ENCODE data around the gene TALDO1. TPM values are rescaled to one million over a fixed set of nuclear protein-coding genes. Genes with fewer than 3 reads are reported as not detected.

The TALDO1 gene
- total RNA-seq (2021) = 173 and 175 TPM in 2 replicates
- percentile 65 among the genes with signal in this experiment for Bru-seq, nascent RNA
- percentile 61 among the genes with signal in this experiment for BruChase-seq, experiment 1, labeled RNA remaining after a 2-hour chase
- percentile 70 among the genes with signal in this experiment for BruChase-seq, experiment 2, labeled RNA remaining after a 6-hour chase
- long read RNA-seq, transcript TALDO1-201 (8 exons, 1,346 nt) = major isoform, 167 of 182 reads
- long read RNA-seq, partial matches to known transcripts = 5 of 182 reads
- long read RNA-seq, other reads (novel, unspliced or antisense) = 6 of 182 reads

DNA sequence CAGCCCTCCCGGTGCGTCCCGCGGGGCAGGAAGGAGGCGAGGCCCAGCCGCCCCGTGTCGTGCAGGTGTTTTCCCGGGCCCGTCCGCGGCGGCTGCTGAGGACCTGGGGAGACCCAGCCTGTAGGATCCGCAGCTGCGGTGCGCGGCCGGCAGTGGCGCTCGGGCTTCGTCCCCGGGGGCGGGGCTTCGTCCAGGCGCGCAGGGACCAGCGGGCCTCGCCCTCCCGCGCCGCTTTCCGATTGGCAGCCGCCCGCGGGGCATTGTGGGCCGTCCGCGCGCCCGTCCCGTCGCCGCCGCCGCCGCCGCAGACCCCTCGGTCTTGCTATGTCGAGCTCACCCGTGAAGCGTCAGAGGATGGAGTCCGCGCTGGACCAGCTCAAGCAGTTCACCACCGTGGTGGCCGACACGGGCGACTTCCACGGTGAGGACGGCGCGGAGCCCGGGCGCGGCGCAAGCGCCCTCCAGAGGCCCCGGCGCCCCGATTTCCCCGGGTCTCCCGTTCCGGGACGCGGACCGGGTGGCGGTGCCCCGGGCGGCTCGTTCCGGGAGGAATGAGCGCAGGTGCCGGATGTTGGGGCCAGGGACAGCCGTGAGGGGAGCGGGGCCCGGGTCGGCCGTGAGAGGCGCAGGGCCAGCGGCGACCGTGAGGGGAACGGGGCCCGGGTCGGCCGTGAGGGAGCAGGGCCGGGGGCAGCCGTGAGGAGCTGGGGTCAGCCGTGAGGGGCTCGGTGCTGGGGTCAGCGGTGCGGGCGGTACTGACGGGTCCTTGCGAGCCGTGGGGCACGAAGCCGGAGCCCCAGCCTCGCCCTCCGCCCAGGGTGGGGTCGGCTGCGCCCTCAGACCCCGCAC, at the start of gene TALDO1:
Gene TALDO1, plus strand, starts transcription at position 307 of the 849 bp plus-strand sequence. Its CDS starts 18 bp downstream, at position 325.
- H3K36me3 ChIP-seq (ENCODE audit: insufficient read depth, low read length, poor library complexity, severe bottlenecking) = no peaks in the 10 kb centered on the region
- TF ChIP-seq, protein P1, sequence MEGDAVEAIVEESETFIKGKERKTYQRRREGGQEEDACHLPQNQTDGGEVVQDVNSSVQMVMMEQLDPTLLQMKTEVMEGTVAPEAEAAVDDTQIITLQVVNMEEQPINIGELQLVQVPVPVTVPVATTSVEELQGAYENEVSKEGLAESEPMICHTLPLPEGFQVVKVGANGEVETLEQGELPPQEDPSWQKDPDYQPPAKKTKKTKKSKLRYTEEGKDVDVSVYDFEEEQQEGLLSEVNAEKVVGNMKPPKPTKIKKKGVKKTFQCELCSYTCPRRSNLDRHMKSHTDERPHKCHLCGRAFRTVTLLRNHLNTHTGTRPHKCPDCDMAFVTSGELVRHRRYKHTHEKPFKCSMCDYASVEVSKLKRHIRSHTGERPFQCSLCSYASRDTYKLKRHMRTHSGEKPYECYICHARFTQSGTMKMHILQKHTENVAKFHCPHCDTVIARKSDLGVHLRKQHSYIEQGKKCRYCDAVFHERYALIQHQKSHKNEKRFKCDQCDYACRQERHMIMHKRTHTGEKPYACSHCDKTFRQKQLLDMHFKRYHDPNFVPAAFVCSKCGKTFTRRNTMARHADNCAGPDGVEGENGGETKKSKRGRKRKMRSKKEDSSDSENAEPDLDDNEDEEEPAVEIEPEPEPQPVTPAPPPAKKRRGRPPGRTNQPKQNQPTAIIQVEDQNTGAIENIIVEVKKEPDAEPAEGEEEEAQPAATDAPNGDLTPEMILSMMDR (conservative IDR thresholded peaks at IDR 0.05; ENCODE audit: low read depth, low read length) = no peak
- TF ChIP-seq EZH2 (IDR thresholded peaks at IDR 0.05; ENCODE audit: borderline replicate concordance, low read depth, low read length, poor library complexity, severe bottlenecking) = no peak
- H3K4me1 ChIP-seq (ENCODE audit: insufficient read depth, low read length, poor library complexity, severe bottlenecking) = no peaks in the 10 kb centered on the region
- ChIA-PET POLR2A (ENCODE audit: low non-redundant PET) (no interaction called here), CTCF (interaction anchor here (0.5 to 0.7 kb wide), 3 partner anchors 9 to 121 kb away, joined by 3 to 4 read pairs (median 3); no protein-coding TSS in a partner anchor)
- H3K4me3 ChIP-seq (ENCODE audit: low read depth, low read length, poor library complexity, severe bottlenecking) = peak within 1 kb of the TSS; percentile 95
- H3K9me3 ChIP-seq (ENCODE audit: low read depth, low read length, poor library complexity, severe bottlenecking) = no peaks in the 10 kb centered on the region
- intact Hi-C loops (cut with micrococcal nuclease; ENCODE audit: unreplicated experiment) = no loop called here
- H3K27me3 ChIP-seq (replicated peaks; ENCODE audit: insufficient read depth, low read depth, low read length, poor library complexity) = no peaks in the 10 kb centered on the region
- peak within 1 kb of the TSS; percentile 90 for H3K27ac ChIP-seq (ENCODE audit: low read depth, low read length, poor library complexity, severe bottlenecking)
- peak; percentile 93 for DNase-seq (ENCODE audit: low spot score)
- BruUV-seq (replicated peaks) = no TSS peak

DNA sequence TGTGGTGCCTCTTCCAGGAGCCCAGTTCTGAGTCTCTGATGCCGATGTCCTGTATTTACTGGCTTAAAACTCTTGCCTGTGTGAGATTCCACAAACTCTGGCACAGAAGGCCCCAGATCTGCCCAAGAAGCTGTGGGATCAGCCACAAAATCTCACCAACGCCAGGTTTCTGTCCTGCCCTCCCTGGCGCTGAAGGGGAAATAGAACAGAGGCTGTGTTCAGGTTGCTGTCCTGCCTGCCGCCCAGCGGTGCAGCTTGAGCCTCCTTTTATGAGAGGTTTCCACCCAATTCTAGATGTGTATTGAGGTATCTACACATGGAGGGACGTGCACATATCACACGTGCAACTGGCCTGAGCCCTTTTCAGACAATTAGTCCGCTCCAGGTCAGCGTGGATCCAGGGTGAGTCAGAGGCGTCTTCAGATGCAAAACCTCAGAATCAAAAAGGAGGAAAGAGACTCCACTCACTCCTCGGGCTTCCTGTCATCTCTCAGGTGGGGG, 49.4 kb upstream of the TALDO1 start:
- no peak for DNase-seq (ENCODE audit: low spot score)
- H3K4me1 ChIP-seq (ENCODE audit: insufficient read depth, low read length, poor library complexity, severe bottlenecking) = peaks cover 13% of the 10 kb centered on the region
- POLR2A ChIA-PET (ENCODE audit: low non-redundant PET) = no interaction called here
- no peaks in the 10 kb centered on the region for H3K27me3 ChIP-seq (replicated peaks; ENCODE audit: insufficient read depth, low read depth, low read length, poor library complexity)
- intact Hi-C loops (cut with micrococcal nuclease; ENCODE audit: unreplicated experiment) = no loop called here
- no peak for TF ChIP-seq EZH2 (IDR thresholded peaks at IDR 0.05; ENCODE audit: borderline replicate concordance, low read depth, low read length, poor library complexity, severe bottlenecking)
- TF ChIP-seq, protein P1 (conservative IDR thresholded peaks at IDR 0.05; ENCODE audit: low read depth, low read length) = no peak
- no peak overlapping the region for H3K27ac ChIP-seq (ENCODE audit: low read depth, low read length, poor library complexity, severe bottlenecking)
- no peak overlapping the region for H3K4me3 ChIP-seq (ENCODE audit: low read depth, low read length, poor library complexity, severe bottlenecking)
- no TSS peak for BruUV-seq (replicated peaks)
- H3K36me3 ChIP-seq (ENCODE audit: insufficient read depth, low read length, poor library complexity, severe bottlenecking) = no peaks in the 10 kb centered on the region
- CTCF ChIA-PET = no interaction called here
- H3K9me3 ChIP-seq (ENCODE audit: low read depth, low read length, poor library complexity, severe bottlenecking) = no peaks in the 10 kb centered on the region

DNA sequence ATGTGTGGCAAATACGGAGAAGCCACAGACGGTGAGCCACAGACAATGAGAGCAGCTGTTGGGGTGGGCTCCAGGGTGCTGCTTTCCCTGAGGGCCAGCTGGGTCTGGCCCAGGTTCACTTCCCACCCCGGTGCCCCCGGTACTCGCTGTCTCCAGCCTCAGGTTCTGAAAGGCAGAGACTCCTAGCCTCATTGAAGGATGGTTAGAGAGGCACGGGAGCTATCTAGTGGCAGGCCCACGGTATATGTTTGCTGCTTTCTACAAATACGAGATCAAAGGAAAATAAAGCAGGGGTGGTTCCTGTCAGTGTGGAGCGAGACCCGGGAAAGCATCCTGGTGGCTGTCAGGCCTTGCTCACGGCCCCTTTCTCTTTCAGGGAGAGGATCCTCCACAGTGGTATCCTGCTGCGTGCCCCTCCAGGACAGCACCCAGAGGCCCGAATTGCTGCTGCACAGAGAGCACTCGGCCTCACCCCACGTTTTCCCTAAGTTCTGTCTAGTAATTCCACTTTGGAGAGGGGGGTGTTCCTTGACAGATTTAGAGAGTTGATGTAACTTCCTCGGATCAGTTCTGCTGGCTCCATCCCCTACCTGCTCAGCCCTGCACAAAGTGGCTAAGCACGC, 48.7 kb upstream of the TALDO1 start:
- ChIA-PET POLR2A (ENCODE audit: low non-redundant PET) (no interaction called here), CTCF (no interaction called here)
- intact Hi-C loops (cut with micrococcal nuclease; ENCODE audit: unreplicated experiment) = no loop called here
- no peak overlapping the region for H3K27ac ChIP-seq (ENCODE audit: low read depth, low read length, poor library complexity, severe bottlenecking)
- no peaks in the 10 kb centered on the region for H3K27me3 ChIP-seq (replicated peaks; ENCODE audit: insufficient read depth, low read depth, low read length, poor library complexity)
- H3K36me3 ChIP-seq (ENCODE audit: insufficient read depth, low read length, poor library complexity, severe bottlenecking) = no peaks in the 10 kb centered on the region
- TF ChIP-seq EZH2 (IDR thresholded peaks at IDR 0.05; ENCODE audit: borderline replicate concordance, low read depth, low read length, poor library complexity, severe bottlenecking) = no peak
- TF ChIP-seq, protein P1 (conservative IDR thresholded peaks at IDR 0.05; ENCODE audit: low read depth, low read length) = no peak
- no peak overlapping the region for H3K4me3 ChIP-seq (ENCODE audit: low read depth, low read length, poor library complexity, severe bottlenecking)
- no peak for DNase-seq (ENCODE audit: low spot score)
- BruUV-seq (replicated peaks) = no TSS peak
- H3K9me3 ChIP-seq (ENCODE audit: low read depth, low read length, poor library complexity, severe bottlenecking) = no peaks in the 10 kb centered on the region
- peaks cover 6% of the 10 kb centered on the region for H3K4me1 ChIP-seq (ENCODE audit: insufficient read depth, low read length, poor library complexity, severe bottlenecking)
